Retina (tissue), 1 donor: ENCODE measurements around the gene JAZF1.
"Not testable (repeated sequence)": the region's sequence is repeated elsewhere in the genome, so short reads cannot be mapped to it uniquely, and the experiment has no call there.

Experiments used
- DNase-seq: peaks from one replicate; pipeline ENCODE4 v3.0.0-alpha.2; 2016

Gene JAZF1

DNA sequence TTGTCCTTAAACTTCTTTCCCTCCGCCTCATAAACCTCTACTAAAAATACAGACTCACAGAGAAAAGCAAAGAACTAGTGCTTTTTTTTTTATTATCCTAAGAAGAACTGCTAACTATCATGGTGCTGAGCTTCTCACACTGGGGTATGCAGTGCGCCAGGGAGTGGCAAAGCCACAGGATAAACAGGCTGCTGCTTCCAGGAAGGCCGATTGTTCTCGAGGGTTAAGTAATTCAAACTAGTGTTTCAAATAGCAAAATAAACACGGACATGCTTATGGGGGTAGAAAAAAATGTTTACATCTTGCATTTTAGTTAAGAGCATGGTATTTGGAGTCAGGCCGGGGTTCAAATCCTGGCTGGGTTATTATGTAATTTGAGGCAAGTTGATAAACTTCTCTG, 283.6 kb downstream of the JAZF1 start:
- DNase-seq: no peak

DNA sequence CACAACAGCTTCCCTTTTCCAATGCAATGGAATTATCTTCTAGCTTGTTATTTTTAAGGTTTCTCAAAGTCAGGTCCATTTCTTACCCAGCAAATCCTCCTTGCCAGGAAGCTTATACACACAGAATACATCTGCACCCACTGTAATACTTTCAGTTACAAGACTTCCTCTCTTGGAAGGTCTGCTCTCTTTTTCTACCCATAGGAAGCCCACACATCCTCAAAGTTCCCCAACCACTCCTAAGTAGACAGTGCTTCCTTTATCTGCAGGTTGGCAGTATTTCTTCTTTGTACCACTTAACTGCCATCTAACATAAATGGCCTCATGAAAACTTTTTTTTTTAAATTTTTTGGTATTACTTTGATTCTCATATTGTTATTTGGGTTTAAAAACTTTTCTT, 285.0 kb downstream of the JAZF1 start:
- DNase-seq: no peak

DNA sequence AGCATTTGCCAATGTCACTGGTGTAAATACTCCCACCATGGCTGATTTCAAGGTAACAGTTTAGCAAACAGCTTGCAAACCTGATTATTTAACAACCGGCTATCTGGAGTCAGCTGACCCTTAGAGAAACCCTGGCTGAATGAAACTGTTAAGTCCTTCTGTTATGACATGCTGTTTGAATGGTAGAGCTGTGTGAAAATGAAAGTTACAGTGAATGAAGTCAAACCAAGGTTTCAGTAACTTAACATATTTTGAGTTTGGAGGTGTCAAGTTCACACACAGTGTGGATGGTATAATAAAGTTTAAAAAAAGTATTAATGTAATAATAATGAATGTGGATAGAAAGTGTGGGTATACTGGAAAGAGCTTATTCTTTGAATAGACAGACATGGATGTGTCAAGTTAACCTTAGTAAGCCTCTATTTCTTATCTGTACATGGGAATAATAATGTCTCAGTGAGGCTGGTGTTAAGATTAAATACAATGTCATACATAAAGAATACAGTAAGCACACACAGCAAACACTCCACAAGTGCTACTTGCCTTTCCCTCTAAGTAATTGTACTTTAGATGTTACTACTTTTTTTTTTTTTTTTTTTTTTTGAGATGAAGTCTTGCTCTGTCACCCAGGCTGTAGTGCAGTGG, 290.3 kb downstream of the JAZF1 start:
- DNase-seq: no peak

DNA sequence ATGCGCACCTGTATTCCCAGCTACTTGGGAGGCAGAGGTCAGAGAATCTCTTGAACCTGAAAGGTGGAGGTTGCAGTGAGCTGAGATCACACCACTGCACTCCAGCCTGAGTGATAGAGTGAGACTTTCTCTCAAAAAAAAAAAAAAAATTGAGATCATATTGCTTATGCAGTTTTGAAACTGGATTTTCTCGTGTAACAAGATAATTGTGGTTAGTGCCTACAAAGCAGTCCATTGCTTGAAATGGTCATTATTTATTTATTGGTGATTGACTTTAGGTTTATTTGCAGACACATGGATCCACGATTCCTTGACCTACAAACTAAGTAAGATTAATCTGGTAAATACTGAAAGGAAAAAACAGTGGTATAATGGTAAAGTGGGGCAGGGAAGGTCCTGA, 290.8 kb downstream of the JAZF1 start:
- DNase-seq: no peak

DNA sequence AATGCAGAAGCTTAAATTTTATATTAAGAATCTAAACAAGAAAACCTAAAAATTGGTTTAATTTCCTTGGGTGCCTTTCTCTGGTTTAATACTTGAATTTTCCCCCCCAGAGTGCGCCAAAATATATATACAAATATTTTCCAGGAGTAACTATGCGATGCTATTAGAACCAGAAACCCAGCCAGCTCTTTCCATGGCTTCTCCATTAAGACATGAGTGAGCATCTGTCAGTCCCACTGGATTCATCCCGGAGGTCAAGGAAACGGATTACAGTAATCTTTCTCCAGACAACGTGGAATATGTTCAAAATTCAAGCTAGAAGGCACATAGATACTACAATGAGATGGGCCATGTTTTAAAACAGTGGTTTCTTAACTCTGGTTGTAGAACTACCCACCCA, 291.9 kb downstream of the JAZF1 start:
- no peak for DNase-seq

DNA sequence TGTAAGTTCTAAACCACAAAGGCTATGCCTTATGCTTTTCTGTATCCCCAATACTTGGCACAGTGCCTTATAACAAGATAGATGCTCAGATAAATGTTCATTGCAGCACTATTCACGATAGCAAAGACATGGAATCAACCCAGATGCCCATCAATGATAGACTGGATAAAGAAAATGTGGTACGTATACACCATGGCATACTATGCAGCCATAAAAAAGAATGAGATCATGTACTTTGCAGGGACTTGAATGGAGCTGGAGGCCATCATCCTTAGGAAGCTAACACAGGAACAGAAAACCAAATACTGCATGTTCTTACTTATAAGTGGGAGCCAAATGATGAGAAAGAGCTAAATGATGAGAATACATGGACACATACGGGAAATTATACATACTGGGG, 293.9 kb downstream of the JAZF1 start:
- not testable (repeated sequence) for DNase-seq

DNA sequence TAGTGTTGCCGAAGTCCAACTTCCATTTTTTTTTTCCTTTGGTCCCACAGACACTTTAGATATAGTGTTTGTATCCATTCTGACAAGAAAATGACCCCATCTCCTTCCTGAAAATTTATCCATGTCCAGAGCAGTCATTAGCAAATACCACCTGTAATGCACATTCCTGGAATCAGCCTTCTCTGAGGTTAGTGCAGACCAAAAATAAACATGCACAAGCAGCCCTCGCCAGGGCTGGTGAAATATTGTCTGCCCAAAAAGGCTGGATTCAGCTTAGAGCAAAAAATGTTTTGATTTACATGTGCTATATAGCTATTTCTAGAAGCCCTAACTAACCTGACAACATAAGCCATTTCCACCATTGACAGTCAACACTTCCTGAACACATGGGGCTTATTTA, 294.9 kb downstream of the JAZF1 start:
- no peak for DNase-seq

DNA sequence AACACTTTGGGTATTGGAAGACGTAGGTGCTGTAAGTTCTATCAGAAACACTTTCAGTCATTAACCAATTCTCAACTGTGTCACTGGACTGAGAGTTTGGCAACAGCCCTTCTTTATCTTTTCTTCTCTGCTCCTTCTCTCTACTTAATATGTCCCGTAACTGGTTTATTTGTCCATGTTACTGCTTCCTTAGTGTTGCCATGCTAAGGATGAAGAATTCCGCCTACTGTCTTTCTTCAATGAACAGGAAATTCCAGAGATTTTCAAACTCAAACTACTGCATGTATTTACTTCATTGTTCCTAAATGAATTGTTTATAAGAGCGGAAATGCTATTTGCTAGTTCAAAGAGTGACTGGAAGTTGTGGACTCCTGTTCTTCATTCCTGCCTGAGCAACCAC, 296.9 kb downstream of the JAZF1 start:
- no peak for DNase-seq

DNA sequence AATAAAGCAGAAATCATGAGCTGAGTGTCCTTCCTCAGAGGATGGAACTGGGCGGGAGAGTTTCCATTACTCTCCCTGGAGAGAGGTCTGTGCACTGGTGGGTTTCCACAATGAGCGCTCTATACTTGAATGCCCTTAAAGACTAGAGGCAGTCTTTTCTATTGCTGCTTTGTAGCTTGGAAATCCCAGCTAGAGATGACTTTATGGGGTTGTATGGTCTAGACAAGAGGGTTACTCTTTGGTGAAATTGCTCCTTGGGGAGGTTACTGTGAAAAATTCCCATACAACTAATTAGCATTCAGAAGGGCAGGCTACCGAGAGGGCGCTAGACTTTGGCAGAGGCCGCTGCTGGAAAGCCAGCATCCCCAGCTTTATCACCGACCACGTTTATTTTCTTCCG, 303.8 kb downstream of the JAZF1 start:
- DNase-seq: no peak

DNA sequence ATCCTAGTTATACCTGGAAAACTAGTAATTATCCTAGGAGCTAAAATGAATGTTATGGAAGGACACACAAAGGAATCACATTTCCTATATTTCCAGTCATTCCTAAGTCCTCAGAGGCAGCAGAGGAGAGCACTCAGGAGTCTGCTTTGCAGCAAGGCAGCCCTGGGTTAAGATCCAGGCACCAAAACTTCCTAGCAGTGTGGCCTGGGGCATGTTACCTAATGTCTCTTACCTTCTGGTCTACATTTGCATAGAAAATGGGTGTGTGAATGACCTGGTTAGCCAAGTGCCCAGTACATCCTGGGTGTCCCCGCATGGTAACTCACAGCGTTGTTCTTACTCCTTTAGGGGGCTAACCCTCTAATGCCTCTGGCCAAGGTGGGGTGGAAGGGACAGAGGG, 304.8 kb downstream of the JAZF1 start:
- no peak for DNase-seq

DNA sequence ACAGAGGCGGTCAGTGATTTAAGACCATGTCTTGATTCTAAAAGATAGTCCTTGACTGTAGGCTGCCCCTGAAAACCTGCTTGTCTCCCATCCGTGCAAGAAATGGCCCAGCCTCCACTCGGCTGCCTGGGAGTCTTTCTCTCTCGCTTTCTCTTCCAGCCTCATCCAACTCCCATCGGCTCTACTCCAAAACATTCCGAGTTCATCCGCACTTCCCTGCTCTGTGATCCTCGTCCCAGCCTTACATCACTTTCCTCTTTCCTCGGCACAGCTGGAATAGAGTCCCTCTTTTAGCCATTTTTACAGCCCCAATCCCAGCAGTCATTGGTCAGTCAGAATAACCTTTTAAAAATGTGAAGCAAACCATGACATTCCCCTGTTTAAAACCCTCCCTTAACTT, 305.5 kb downstream of the JAZF1 start:
- DNase-seq: no peak

DNA sequence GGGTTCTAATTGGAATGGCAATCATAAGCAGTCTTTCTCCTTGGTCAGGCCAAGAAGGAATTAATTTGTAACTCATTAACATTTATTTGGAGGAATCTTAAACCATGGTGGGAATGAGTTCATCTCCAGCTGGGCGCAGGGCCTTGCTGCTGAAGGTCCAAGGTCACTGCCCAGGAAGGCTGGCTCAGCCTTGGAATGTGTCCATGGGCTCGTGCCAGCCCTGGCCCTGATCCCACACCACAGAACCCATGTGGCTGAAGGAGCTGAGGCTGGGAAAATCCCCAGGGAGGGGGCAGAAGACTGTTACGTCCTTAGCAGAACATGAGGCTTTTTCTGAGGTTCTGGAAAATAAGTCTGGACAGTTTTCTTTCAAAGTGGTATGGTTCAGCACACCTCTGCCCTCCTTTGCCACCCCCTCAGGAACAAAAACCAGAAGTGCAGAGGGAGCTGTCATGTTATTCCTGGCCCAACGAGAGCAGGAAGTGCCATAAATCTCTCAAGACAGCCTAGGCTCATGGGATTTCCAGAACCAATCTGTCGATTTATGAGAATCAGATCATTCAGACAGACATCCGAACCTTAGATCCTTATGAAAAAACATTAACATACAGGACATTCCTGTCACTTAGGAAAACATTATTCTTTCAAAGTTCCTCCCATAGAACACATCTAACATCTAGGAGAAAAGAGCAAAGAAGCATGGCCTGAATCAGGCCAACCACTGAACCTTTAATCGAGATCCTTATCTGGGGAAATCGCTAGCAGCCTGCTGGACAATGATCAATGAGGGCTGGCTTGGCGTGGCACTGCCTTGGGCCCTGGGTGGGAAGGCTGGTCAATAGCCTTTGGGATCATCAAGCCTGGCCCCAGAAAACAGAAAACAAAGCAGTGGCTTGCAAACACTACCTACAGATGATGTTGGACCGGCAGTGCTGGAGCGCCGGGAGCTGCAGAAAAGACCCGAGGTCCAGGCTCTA, 306.3 kb downstream of the JAZF1 start:
- no peak for DNase-seq

DNA sequence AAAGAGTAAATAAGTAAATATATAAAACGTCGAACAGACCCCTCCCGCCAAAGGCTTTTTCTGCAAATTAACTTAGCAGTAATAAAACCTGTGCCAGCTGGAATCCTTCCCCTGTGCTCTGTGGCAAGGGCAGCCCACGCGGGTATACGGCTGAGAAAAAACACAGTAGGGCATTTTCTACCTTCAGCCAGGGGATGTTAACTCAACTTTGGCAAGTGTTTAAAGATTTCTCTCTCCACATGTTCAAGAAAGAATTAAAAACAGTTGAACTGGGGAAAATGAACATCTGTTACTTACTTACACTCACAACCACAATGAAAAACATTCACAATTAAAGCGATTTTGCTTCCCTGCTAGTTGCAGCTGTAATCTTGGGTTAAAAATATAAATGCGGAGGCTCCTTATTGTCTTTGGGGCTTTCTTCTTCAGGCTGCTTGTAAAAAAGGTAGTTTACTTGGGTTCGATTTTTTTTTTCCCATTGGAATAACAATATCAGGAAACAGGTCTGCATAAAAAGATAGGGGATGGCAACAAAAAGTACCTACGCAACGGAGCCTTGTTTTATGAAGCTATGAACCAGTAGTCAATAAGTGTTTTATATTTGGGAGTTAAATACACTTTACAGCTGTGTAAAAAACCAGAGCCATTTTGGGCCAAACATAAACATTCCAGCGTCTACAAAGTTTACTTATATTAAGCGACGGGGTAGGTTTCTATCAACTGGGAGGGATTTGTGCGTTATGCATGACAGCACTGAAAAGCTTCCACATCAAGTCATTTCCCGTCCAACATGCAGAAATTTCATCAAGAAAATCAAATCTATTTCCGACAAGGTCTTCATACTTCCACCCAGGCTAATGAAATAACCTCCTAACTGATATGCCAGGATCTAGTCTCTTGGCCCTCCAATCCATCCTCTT, 308.0 kb downstream of the JAZF1 start:
- no peak for DNase-seq

DNA sequence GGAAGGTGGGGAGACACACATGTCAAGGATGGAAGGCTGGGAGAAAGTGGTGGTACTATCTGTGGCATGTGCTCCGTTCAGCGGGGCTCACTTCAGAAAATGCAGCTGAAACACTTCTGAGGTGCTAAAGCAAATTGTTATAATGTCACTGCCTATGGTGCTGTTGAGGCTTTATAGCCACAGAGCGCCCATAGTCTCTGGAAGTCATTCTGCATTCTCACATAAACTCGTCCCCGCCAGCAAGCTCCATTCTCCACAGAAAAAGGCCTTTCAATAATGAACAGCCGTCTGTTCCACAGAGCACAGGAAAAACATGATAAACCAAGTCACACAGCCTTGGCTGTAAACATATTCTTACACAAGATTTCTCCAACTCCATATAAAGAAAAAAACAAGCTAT, 308.7 kb downstream of the JAZF1 start:
- DNase-seq: no peak

DNA sequence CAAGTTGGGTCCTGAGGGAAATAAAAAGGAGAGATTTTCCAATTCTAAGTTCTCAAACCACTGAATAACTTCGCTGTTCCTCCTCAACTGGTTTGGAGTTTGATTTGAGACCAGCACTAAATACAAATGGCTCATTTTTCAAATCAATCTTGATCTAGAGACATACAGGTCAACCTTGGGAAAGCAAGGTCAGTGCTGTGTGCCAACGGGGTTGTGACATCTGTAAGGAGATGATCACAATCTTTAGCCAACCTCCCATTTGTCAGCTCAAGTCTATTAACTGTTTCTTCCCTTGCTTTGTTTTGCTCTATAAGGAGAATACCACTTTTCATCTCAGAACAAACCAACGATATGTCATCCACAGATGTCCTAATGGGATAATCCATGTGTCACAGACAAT, 309.5 kb downstream of the JAZF1 start:
- no peak for DNase-seq

DNA sequence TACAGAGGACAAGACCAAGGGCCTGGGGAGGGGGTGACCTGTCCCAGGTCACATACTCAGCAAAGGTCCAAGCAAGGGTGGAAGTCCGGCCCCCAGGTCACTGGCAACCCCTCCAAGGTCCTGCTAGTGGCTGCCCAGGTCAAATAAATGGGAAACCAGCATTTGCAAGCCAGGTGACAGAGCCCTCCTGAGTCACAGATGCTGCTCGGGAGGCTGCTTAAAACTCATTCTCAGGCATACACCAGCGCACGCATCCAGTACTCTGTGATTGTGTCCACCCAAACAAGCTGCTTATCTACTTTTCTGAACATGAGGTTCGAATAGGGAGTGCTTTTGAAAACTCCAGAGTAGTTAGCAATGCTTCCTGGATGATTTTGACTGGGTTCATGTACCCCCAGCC, 310.0 kb downstream of the JAZF1 start:
- DNase-seq: no peak

DNA sequence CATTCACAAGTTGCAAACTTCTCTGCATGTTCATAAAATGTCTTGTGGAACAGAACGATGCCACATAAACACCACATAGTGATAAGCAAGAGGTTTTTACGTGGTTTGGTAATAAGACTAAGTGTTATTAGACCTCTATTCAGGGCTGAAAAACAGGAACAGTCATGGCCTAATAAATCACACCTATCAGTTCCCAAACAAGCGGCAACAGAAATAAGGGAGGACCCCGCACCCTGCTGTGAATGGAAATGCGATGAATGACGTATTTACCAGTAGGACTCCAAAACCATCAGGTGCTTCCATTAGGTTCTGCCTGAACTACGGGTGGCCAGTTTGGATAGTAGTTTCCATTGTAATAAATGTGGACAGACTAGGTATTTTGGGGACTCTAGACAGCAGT, 311.5 kb downstream of the JAZF1 start:
- no peak for DNase-seq

DNA sequence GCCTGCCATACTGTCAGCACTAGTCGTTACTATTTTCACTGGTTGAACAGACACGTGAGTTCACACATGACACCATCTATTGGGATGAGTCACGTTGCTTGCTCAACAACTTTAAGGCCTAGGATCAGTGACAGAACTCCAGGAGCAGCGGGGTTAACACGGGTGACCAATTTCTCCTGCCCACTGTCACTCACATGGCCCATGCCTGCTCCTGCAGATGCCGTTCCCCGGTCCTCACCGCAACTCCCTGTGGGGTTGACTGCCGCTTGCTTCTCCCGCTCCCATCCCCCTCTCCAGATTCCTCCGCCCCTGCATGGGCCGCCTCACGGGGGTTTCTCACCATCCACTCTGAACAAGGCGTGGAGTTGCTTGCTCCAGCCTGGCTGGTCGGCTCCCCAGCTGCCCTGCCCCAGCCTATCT, 312.5 kb downstream of the JAZF1 start:
- peak; percentile 13 for DNase-seq

DNA sequence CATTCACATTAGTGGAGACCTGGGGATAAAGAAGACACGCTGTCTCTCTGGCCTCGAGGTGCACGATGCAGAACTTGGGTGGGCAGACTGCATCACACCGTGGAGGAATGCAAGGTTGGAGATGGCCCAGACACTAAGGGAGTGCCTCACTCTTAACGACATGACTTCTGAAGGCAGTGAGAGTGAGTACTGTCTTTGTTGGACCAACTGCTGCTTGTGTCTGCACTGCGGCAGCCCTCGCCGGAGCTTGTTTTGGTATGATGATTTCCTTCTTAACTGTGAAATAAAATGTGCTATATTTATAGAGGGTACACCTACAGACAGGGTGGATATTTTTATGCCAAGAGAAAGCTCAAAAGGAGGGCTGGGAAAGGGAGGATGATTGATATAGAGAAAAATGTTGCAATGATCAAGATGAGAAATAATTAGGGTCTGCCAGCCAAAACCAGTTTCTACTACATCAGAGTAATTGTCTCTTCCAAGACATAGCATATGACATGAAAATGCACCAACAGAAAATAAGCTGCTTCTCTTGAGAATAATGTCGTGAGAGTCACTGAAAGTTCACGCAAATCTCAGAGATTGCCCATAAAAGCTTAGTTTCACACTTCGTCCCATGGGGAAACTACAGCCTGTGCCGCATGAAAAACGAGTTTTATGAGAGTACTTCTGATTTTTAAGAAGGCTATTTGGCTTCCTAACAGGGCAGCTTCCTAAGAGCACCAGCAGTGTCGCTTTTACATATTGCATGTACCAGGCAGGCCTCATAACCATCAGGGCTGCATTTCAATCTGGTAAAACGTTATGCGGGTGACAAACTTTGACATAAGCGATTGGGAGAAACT, 313.5 kb downstream of the JAZF1 start:
- DNase-seq: no peak

DNA sequence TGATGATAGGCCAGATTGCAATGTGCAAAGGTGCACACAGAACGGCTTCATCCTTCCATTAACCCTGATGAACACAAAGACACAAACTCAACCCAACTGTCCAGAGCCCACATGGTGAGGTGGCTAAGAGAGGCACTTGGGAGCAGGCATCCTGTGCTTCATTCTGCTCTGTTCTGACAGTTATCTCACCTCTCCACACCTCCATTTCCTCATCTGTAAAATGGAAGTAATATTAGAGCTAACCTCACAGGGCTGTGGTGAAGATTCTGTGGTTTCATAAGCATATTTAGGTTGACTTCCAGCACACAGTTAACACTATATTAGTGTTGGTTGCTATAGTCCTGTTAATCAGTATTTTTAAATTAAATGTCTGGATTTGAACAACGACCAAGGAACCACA, 314.3 kb downstream of the JAZF1 start:
- DNase-seq: no peak

DNA sequence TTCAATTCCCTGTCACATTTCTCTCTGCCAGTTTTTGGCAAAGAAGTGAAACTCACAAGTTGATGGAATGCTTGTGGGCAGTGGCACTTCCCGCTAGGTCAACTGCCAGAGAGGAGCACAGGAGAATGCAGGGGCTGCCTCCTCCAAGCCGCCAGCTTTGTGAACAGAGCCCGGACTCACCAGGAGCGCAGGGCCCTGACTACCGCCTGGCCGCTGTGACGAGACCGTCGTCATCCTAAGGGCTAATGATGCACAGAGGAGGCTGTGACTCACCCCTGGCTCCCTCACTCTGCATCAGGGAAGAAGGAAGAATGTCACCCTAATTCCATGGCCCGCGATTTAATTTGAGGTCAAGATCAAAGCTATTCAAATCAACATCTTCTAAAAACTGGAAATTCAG, 316.7 kb downstream of the JAZF1 start:
- DNase-seq: no peak

DNA sequence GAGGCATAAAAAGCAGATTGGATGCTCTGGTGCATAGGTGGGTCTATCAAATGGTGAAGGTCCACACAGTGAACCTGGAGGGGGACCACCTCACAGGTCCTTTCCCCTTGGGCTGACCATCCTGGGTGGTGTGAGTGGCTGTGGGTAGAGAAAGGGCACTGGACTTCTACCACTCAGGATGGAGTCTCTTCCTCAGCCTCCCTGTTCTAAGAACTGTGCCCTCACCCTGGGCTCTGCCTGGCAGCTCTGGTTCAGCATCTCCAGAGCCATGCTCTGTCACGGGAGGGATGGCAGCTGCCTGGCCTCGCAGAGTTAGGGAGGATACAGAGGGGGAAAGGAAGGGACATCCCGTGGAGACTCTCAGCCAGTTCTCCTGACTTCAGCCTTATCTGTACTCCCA, 318.8 kb downstream of the JAZF1 start:
- no peak for DNase-seq
